Measurements from ENCODE around the gene GALNT11. TPM values are rescaled to one million over a fixed set of nuclear protein-coding genes. Genes with fewer than 3 reads are reported as not detected.

GALNT11 gene
- total RNA-seq, 1 donor, result 45.3 TPM

DNA sequence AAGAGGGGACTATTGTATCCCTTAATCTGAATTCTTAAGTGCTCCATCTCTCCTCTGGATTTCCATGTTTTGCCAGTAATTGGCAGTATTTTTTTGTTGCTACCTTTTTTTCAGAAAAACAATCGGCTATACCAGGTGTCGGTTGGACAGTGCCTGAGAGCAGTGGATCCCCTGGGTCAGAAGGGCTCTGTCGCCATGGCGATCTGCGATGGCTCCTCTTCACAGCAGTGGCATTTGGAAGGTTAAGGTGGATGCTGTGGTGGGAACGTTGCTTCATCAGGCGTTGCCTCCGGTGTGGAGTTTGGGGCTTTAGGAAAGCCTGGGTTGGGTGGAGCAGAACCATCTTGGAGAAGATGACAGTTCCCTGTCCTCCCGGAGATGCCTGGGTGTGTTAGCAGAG, 96.0 kb downstream of the GALNT11 start:
- no peak for DNase-seq (ENCODE audit: low read depth)
- no peak overlapping the region for H3K4me3 ChIP-seq (ENCODE audit: low read depth, low read length)
- TF ChIP-seq, protein P1, sequence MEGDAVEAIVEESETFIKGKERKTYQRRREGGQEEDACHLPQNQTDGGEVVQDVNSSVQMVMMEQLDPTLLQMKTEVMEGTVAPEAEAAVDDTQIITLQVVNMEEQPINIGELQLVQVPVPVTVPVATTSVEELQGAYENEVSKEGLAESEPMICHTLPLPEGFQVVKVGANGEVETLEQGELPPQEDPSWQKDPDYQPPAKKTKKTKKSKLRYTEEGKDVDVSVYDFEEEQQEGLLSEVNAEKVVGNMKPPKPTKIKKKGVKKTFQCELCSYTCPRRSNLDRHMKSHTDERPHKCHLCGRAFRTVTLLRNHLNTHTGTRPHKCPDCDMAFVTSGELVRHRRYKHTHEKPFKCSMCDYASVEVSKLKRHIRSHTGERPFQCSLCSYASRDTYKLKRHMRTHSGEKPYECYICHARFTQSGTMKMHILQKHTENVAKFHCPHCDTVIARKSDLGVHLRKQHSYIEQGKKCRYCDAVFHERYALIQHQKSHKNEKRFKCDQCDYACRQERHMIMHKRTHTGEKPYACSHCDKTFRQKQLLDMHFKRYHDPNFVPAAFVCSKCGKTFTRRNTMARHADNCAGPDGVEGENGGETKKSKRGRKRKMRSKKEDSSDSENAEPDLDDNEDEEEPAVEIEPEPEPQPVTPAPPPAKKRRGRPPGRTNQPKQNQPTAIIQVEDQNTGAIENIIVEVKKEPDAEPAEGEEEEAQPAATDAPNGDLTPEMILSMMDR (IDR thresholded peaks at IDR 0.05; ENCODE audit: insufficient read depth, low read depth, low read length), result no peak

DNA sequence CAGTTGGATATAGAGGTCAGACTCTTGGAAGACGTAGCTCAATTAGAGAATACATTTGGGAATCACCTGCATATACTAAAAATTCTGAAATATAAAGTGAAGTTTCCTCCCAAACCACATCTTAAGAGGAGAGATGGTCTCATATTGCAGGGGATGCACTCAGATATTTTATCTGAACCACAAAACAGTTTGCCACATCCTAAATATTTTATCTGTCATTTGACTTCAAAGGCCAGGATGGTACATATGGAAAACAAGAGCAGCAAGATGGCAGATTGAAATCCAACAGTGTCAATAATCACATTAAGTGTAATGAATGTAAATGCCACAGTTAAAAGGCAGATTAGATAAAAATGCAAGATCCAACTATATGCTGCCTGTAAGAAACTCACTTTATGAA, 97.1 kb downstream of the GALNT11 start:
- TF ChIP-seq, protein P1 (IDR thresholded peaks at IDR 0.05; ENCODE audit: insufficient read depth, low read depth, low read length), result no peak
- no peak for DNase-seq (ENCODE audit: low read depth)
- H3K4me3 ChIP-seq (ENCODE audit: low read depth, low read length), result no peak overlapping the region

- DNase-seq (ENCODE audit: low read depth), result no peak
- TF ChIP-seq, protein P1 (IDR thresholded peaks at IDR 0.05; ENCODE audit: insufficient read depth, low read depth, low read length), result no peak
- no peak overlapping the region for H3K4me3 ChIP-seq (ENCODE audit: low read depth, low read length)
These were observed 101.3 kb downstream of the GALNT11 start for GRCh38 chr7:152126741-152127140.

DNA sequence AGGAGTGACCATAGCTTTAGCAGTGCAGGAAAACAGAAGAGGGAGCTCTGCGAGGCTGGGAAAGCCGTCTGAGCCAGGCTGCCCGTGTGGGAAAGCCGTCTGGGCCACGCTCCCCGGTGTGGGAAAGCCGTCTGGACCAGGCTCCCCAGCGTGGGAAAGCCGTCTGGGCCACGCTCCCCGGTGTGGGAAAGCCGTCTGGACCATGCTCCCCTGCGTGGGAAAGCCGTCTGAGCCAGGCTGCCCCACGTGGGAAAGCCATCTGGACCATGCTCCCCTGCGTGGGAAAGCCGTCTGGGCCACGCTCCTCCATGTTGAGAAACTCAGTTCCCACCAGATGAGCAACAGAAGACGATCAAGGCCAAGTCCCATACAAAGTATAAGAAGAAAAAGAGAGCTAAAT, 101.8 kb downstream of the GALNT11 start:
- DNase-seq (ENCODE audit: low read depth), result no peak
- TF ChIP-seq, protein P1 (IDR thresholded peaks at IDR 0.05; ENCODE audit: insufficient read depth, low read depth, low read length), result no peak
- no peak overlapping the region for H3K4me3 ChIP-seq (ENCODE audit: low read depth, low read length)

DNA sequence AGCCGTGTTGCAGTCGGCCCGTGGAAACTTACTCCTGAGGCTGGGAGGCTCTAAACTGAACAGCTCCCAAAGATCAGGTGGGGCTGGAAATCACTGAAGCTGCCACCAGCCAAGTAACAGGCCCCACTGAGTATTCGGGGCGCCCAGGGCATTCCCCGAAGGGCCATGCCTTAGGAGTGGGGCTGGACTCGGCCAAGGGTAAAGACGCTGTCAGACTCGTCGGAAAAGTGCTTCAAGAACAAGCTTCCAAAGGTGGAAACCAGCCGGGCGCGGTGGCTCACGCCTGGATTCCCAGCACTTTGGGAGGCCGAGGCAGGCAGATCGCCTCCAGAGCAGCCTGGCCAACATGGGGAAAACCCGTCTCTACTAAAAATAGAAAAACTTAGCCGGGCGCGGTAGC, 102.8 kb downstream of the GALNT11 start:
- TF ChIP-seq, protein P1 (IDR thresholded peaks at IDR 0.05; ENCODE audit: insufficient read depth, low read depth, low read length), result no peak
- no peak for DNase-seq (ENCODE audit: low read depth)
- no peak overlapping the region for H3K4me3 ChIP-seq (ENCODE audit: low read depth, low read length)

DNA sequence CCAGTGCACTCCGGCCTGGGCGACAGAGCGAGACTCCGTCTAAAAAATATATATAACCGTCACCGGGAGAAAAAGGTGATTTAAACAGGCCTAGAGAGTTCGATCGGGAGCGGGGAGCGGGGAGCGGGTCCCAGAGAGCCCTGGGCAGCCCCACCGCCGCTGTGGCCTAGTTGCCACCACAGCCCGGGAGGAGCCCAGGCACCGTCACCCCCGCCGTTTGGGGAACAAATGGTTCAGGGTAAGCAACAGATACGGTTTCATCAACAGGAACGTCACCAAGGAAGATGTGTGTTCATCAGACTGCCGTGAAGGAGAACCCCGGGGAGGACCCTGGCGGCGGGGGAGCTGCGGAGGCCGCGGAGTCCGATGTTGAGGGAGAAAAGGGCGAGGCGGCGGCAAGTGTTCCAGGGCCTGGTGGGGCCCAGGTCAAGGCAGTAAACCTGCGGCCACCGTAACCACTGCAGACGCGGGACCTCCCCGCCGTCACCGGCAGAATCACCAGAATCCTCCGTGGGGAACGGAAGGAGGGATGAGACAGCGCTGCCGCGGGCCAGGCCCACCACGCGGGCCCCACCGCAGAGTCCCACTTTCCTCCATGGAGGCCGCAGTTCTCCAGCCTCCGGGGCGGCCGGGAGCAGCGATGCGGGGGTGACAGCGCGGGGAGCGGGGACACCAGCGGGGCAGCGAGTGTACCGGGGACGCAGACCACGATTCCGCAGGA, 103.4 kb downstream of the GALNT11 start:
- TF ChIP-seq, protein P1 (IDR thresholded peaks at IDR 0.05; ENCODE audit: insufficient read depth, low read depth, low read length), result no peak
- no peak for DNase-seq (ENCODE audit: low read depth)
- H3K4me3 ChIP-seq (ENCODE audit: low read depth, low read length), result no peak overlapping the region

DNA sequence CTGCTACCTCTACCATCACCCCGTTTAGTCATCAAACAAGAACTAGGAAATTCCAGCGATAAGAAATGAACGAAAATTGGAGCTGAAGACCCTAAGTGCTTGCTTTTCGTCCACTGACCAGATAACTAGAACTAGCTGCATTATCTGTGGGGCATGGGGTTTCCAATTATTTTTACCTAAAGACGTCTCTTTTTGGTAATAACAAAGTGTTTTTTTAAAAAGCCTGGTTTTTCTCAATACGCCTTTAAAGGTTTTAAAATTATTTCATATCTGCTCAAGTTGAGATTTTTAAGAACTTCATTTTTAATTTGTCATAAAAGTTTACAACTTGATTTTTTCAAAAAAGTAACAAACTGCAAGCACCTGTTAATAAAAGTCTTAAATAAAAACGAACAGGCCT, 104.2 kb downstream of the GALNT11 start:
- no peak for DNase-seq (ENCODE audit: low read depth)
- TF ChIP-seq, protein P1 (IDR thresholded peaks at IDR 0.05; ENCODE audit: insufficient read depth, low read depth, low read length), result no peak
- no peak overlapping the region for H3K4me3 ChIP-seq (ENCODE audit: low read depth, low read length)

All from fibroblast of villous mesenchyme (primary cell).